Activated naive CD8-positive, alpha-beta T cell treated with anti-CD3 and anti-CD28 coated beads, Interleukin-2, amount 50 U/mL, for 16 hours (primary cell): ENCODE measurements around the gene IRF4.
"Not testable (repeated sequence)": the region's sequence is repeated elsewhere in the genome, so short reads cannot be mapped to it uniquely, and the experiment has no call there.

Source experiments
- DNase-seq: peaks from one replicate; pipeline ENCODE4 v3.0.0-alpha.2; 2020; ENCODE audit warnings: low read depth, low spot score

Gene IRF4

DNA sequence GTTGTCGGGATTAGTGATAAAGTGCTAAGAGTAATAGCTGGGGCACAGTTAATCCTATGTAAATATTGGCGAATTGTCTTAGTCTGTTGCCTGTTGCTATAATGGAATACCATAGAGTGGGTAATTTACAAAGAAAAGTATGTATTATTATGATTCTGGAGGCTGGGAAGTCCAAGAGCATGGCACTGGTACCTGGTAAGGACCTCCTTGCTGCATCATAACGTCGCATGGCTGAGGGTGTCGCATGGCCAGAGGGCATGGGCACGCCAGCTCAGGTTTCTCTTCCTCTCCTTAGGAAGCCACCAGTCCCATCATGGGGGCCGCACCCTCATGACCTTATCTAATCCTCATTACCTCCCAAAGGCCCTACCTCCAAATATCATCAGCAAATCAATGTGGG is 29.7 kb downstream of the IRF4 start:
- DNase-seq: no peak

GRCh38 chr6:422433-423054 is 31.0 kb downstream of the IRF4 start:
- no peak for DNase-seq

- no peak for DNase-seq
These were observed 31.7 kb downstream of the IRF4 start for GRCh38 chr6:423055-423798.

- DNase-seq: no peak
These were observed 32.3 kb downstream of the IRF4 start for GRCh38 chr6:423799-424345.

GRCh38 chr6:424741-425417 is 33.3 kb downstream of the IRF4 start:
- DNase-seq: no peak

DNA sequence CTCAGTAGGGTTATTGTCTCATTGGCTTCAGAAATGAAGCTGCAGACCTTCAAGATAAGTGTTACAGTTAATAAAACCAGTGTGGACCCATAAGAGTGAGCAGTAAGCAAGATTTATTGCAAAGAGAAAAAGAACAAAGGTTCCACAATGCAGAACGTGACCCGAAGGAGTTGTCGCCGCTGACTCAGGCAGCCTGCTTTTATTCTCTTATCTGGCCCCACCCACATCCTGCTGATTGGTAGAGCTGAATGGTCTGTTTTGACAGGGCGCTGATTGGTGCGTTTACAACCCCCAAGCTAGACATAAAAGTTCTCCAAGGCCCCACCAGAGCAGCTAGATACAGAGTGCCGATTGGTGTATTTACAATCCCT is 33.9 kb downstream of the IRF4 start:
- not testable (repeated sequence) for DNase-seq

- DNase-seq: not testable (repeated sequence)
These were observed 34.7 kb downstream of the IRF4 start for GRCh38 chr6:426198-426738.

DNA sequence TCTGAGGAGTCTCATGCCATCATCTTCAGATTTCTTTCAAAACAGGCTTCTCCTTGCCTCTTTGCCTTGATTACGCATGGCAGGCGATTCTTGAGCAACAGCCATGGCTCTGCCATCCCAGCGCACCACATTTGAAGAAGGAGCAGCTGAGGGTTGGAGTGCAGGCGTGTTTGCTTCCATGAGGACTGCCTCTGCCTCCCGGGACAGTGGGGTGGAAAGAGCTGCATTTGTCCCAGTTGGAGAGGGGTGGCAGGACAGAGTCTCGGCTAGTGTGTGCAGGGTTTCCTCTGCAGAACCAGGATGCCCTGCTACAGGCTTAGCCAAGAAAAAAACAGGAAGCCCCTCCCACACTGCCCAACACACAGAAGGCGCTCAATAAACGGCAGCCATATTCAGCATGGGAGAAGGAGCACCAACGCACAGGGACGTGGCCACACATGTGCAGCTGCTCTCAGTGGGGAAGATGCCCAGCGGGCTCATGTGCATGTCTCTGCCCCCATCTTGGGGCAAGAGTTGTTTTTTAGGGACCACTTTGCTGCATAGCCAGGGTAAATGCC is 36.6 kb downstream of the IRF4 start:
- no peak for DNase-seq

- no peak for DNase-seq
These were observed 38.1 kb downstream of the IRF4 start for GRCh38 chr6:429515-430121.

DNA sequence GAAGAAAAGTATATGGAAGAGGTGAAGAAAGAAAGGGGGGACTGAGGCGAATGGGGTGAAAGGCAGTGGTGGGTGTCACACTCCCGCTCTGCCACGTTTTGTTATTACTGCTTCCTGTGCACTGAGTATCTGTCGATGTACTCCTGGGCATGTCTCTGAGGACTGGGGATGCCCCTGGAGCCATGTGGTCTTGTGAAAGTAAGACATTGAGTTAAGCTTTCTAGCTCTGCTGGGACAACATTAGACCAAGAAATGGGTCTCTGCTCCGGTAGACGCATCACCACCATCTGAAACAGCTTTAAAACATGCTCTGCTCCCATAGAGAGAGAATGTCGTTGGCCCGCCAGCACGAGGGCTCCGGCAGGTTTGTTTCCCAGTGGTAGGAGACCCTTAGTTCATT is 40.0 kb downstream of the IRF4 start:
- DNase-seq: no peak

DNA sequence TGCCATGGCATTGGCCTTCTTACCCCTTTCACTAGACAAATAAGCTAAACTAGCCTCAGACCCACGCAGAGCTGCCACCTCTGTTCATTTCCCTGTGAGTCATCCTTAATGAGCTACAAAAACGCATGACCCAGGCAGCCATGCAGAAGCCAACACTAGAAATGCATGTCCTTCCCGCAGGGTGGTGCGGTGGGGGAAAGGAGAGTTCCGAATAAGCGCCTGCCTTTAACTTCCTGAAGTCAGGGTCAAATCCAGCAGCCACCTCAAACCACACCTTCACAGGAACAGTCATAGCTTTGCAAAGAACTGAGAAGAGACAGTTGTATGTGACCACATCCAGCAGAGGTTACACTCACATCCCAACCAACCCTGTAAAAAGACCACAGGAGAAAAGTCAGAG is 40.4 kb downstream of the IRF4 start:
- DNase-seq: no peak

- no peak for DNase-seq
These were observed 42.6 kb downstream of the IRF4 start for GRCh38 chr6:434051-434705.

- DNase-seq: no peak
These were observed 44.1 kb downstream of the IRF4 start for GRCh38 chr6:435441-436307.

- DNase-seq: no peak
These were observed 44.9 kb downstream of the IRF4 start for GRCh38 chr6:436308-437036.

GRCh38 chr6:437037-437392 is 45.5 kb downstream of the IRF4 start:
- no peak for DNase-seq

DNA sequence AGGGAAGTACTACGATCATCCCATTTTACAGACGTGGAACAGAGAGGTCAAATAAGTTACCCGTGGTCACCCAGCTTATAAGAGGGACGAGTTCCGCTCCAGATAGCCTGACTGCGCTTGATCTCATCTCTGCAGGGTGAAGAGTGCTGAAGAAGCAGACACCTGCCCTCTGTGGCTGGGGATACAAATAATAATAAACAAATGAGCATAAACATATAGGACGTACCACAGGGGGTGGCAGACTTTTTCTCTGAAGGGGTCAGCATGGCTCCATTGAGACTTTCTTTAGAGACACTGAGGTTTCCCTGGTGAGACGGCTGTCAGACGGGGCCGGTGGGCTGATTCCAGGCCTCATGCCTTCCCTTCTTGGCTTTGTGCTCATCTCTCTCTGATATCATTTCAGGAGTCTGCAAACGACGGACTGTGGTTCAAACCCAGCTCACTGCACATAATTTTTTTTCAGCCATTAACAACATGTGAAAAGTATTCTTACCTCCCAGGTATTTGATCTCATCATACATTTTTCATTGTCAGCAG is 47.1 kb downstream of the IRF4 start:
- no peak for DNase-seq

- no peak for DNase-seq
These were observed 48.2 kb downstream of the IRF4 start for GRCh38 chr6:439641-440167.

DNA sequence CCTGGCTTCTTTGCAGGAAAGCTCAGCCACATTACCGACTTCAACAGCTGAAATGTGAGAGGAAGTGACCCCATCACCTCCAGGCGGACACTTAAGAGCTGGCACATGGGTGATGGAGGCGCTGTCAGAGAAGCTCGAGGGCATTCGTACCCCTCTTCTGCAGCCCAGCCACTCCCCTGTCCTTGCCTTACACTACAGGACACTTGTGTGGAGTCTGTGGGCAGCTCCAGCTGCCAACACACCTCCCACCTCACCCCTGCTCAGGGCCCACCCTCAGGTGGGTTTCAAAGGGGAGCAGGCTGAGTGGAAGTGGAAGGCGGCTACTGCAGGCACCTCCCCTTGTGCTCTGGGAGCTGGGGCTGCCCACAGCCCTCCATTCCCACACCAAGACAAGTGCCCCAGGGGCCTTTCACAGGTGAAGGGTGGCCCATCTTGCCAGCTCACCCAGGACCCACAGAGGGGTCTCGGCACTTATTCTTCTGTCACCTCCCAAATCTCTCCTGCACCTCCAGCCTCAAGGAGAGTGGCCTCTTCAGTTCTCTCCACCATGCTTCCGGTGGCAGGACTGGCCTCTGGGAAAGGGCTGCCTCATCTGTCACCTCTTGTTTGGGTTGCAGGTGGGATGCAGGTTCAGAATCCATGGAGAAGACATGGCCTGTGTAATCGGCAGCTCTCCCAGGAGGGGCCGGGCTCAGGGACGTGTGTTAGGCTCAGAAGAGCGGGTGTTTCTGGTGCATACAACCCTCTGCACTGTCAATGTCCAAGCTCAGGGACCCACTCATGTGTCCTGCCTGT is 49.8 kb downstream of the IRF4 start:
- no peak for DNase-seq
